Pulmonary artery endothelial cell (primary cell): Measurements from ENCODE around the gene MPST. TPM values are rescaled to one million over a fixed set of nuclear protein-coding genes. Genes with fewer than 3 reads are reported as not detected.

Source experiments
- DNase-seq: peaks from one replicate; pipeline ENCODE4 v3.0.0-alpha.2; 2011; ENCODE audit warnings: low read depth, low spot score
- total RNA-seq: library from RNA; depleted of rRNA; stranded (reverse); fragments of >200 nt; gene quantifications from 2 replicates; pipeline ENCODE4 v1.2.3, GENCODE V29; 2014

The MPST gene
- total RNA-seq, 1 donor from 2014 or later, result 148 TPM

GRCh38 chr22:37021710-37022482 is 2.4 kb downstream of the MPST start:
- no peak for DNase-seq

GRCh38 chr22:37022483-37023337 is 3.2 kb downstream of the MPST start:
- DNase-seq, result no peak

- DNase-seq, result no peak
Observed at GRCh38 chr22:37023743-37024338, 4.3 kb downstream of the MPST start.

- no peak for DNase-seq
Observed at GRCh38 chr22:37024339-37025157, 5.0 kb downstream of the MPST start.

GRCh38 chr22:37025500-37026070 is 6.0 kb downstream of the MPST start:
- DNase-seq, result no peak

- DNase-seq, result no peak
Observed at GRCh38 chr22:37026325-37026724, 6.8 kb downstream of the MPST start.

- DNase-seq, result no peak
Observed at GRCh38 chr22:37027556-37027955, 8.0 kb downstream of the MPST start.

GRCh38 chr22:37028692-37029674 is 9.4 kb downstream of the MPST start:
- DNase-seq, result no peak

GRCh38 chr22:37030560-37031281 is 11.2 kb downstream of the MPST start:
- no peak for DNase-seq

- no peak for DNase-seq
Observed at GRCh38 chr22:37032134-37032534, 12.6 kb downstream of the MPST start.

GRCh38 chr22:37032535-37033460 is 13.3 kb downstream of the MPST start:
- DNase-seq, result no peak

GRCh38 chr22:37033605-37034430 is 14.3 kb downstream of the MPST start:
- no peak for DNase-seq

GRCh38 chr22:37036655-37037377 is 17.3 kb downstream of the MPST start:
- DNase-seq, result no peak

- no peak for DNase-seq
Observed at GRCh38 chr22:37037669-37038068, 18.1 kb downstream of the MPST start.

GRCh38 chr22:37039466-37039865 is 19.9 kb downstream of the MPST start:
- DNase-seq, result no peak

- no peak for DNase-seq
Observed at GRCh38 chr22:37043209-37043827, 23.8 kb downstream of the MPST start.
